Chondrocyte (in vitro differentiated cells): ENCODE data around the gene LTBP2. TPM values are rescaled to one million over a fixed set of nuclear protein-coding genes. Genes with fewer than 3 reads are reported as not detected.

Source experiments
- DNase-seq: peaks from one replicate; pipeline ENCODE4 v3.0.0; 2021; ENCODE audit warnings: mixed read lengths, low spot score
- H3K27ac Mint-ChIP-seq: one replicate; pipeline ENCODE4 v1.8.0; 2021; ENCODE audit warnings: mild to moderate bottlenecking, moderate library complexity, mixed read lengths; ENCODE audit not compliant: unreplicated experiment
- H3K27me3 Mint-ChIP-seq: 2 replicates; pipeline ENCODE4 v1.8.0; 2021; ENCODE audit warnings: low read depth, mixed read lengths
- H3K36me3 Mint-ChIP-seq: 2 replicates; pipeline ENCODE4 v1.8.0; 2021; ENCODE audit warnings: low read depth, mixed read lengths
- H3K4me1 Mint-ChIP-seq: 2 replicates; pipeline ENCODE4 v1.8.0; 2021; ENCODE audit warnings: low read depth, mild to moderate bottlenecking, mixed read lengths
- H3K4me3 Mint-ChIP-seq: one replicate; pipeline ENCODE4 v1.8.0; 2021; ENCODE audit warnings: mild to moderate bottlenecking, moderate library complexity, mixed read lengths; ENCODE audit not compliant: unreplicated experiment
- H3K9me3 Mint-ChIP-seq: 2 replicates; pipeline ENCODE4 v1.8.0; 2021; ENCODE audit warnings: low read depth, mixed read lengths
- CTCF ChIP-seq: fragments of 200-600 bp; sonication (generic); IDR thresholded peaks from 2 replicates; pipeline ENCODE4 v1.5.0; 2021; ENCODE audit warnings: antibody characterized with exemption, mild to moderate bottlenecking, moderate library complexity
- total RNA-seq: library from RNA; stranded (reverse); gene quantifications from 3 replicates; pipeline ENCODE4 v1.2.1, GENCODE V29; 2021

LTBP2 gene
- total RNA-seq, 1 donor from 2014 or later, result 215 TPM

GRCh38 chr14:74504874-74505720, 106.9 kb downstream of the LTBP2 start:
- Mint-ChIP-seq H3K4me3 (no peak overlapping the region), H3K27me3 (no peaks in the 10 kb centered on the region), H3K9me3 (no peaks in the 10 kb centered on the region), H3K4me1 (peaks cover 22% of the 10 kb centered on the region), H3K36me3 (peaks cover 17% of the 10 kb centered on the region), H3K27ac (no peak overlapping the region)
- no peak for TF ChIP-seq CTCF
- DNase-seq, result no peak

GRCh38 chr14:74504412-74504811, 107.6 kb downstream of the LTBP2 start:
- TF ChIP-seq CTCF, result no peak
- no peak overlapping the region for H3K27ac Mint-ChIP-seq
- DNase-seq, result no peak
- H3K36me3 Mint-ChIP-seq, result peaks cover 16% of the 10 kb centered on the region
- H3K9me3 Mint-ChIP-seq, result no peaks in the 10 kb centered on the region
- no peak overlapping the region for H3K4me3 Mint-ChIP-seq
- H3K27me3 Mint-ChIP-seq, result no peaks in the 10 kb centered on the region
- H3K4me1 Mint-ChIP-seq, result peaks cover 22% of the 10 kb centered on the region

GRCh38 chr14:74503938-74504335, 108.1 kb downstream of the LTBP2 start:
- no peak for DNase-seq
- Mint-ChIP-seq H3K27me3 (no peaks in the 10 kb centered on the region), H3K27ac (no peak overlapping the region), H3K36me3 (peaks cover 16% of the 10 kb centered on the region), H3K4me3 (no peak overlapping the region), H3K9me3 (no peaks in the 10 kb centered on the region), H3K4me1 (peaks cover 21% of the 10 kb centered on the region)
- TF ChIP-seq CTCF, result no peak

- TF ChIP-seq CTCF, result no peak
- H3K27me3 Mint-ChIP-seq, result no peaks in the 10 kb centered on the region
- no peak overlapping the region for H3K4me3 Mint-ChIP-seq
- H3K27ac Mint-ChIP-seq, result no peak overlapping the region
- H3K9me3 Mint-ChIP-seq, result no peaks in the 10 kb centered on the region
- DNase-seq, result no peak
- peaks cover 21% of the 10 kb centered on the region for H3K4me1 Mint-ChIP-seq
- peaks cover 14% of the 10 kb centered on the region for H3K36me3 Mint-ChIP-seq
Measured at GRCh38 chr14:74503291-74503937, 108.6 kb downstream of the LTBP2 start.

- no peaks in the 10 kb centered on the region for H3K27me3 Mint-ChIP-seq
- peak overlapping the region; percentile 45 for H3K27ac Mint-ChIP-seq
- no peak for DNase-seq
- peaks cover 21% of the 10 kb centered on the region for H3K4me1 Mint-ChIP-seq
- no peaks in the 10 kb centered on the region for H3K9me3 Mint-ChIP-seq
- peak; percentile 79 for TF ChIP-seq CTCF
- H3K4me3 Mint-ChIP-seq, result no peak overlapping the region
- peaks cover 8% of the 10 kb centered on the region for H3K36me3 Mint-ChIP-seq
Measured at GRCh38 chr14:74502236-74503019, 109.6 kb downstream of the LTBP2 start.
